ENCODE measurements around the gene CYTH3. TPM values are rescaled to one million over a fixed set of nuclear protein-coding genes. Genes with fewer than 3 reads are reported as not detected.
"Not testable (repeated sequence)": the region's sequence is repeated elsewhere in the genome, so short reads cannot be mapped to it uniquely, and the experiment has no call there.

Gene CYTH3
- polyA plus RNA-seq, 1 donor (not counting 4 experiments of a cell fraction or from before 2014, with no cell fraction given) = 28.4 TPM

GRCh38 chr7:6305330-6305729 is 32.9 kb upstream of the CYTH3 start:
- FAIRE-seq = no peak
- dilution Hi-C loops (cut with MboI; ENCODE audit: extremely low pct_ligation_motif_present, low sequenced_read_pairs) = no loop called here
- Histone ChIP-seq H3K4me1 (ENCODE audit: control insufficient read depth, extremely low read depth, insufficient read depth, low read length) (peaks cover 7% of the 10 kb centered on the region), H3K9me1 (ENCODE audit: control insufficient read depth, extremely low read depth, insufficient read depth, low read length) (no peaks in the 10 kb centered on the region), H3K9ac (ENCODE audit: control insufficient read depth, extremely low read depth, insufficient read depth, low read length) (no peak overlapping the region), H3K36me3 (ENCODE audit: control insufficient read depth in 2 of 2, extremely low read depth in 1 of 2, insufficient read depth in 2 of 2, low read length in 2 of 2) (no peaks in the 10 kb centered on the region), H4K20me1 (ENCODE audit: control insufficient read depth, extremely low read depth, insufficient read depth, low read length) (no peaks in the 10 kb centered on the region), H2AFZ (ENCODE audit: control insufficient read depth, low read length) (no peak overlapping the region), H3K27ac (ENCODE audit: control insufficient read depth, insufficient read depth, low read length) (no peak overlapping the region), H3K4me3 (ENCODE audit: control insufficient read depth in 2 of 3, extremely low read depth in 1 of 3, insufficient read depth in 2 of 3, low read depth in 1 of 3, low read length in 3 of 3) (no peak overlapping the region), H3K9me3 (ENCODE audit: control insufficient read depth, low read depth, low read length) (no peaks in the 10 kb centered on the region), H3K4me2 (ENCODE audit: control insufficient read depth, extremely low read depth, insufficient read depth, low read depth, low read length) (no peak overlapping the region), H3K27me3 (ENCODE audit: control insufficient read depth, extremely low read depth, insufficient read depth, low read length) (no peaks in the 10 kb centered on the region), H3K79me2 (ENCODE audit: control insufficient read depth, insufficient read depth, low read length) (no peaks in the 10 kb centered on the region)
- no peak for DNase-seq (ENCODE audit: low read depth, low spot score)
- TF ChIP-seq EZH2 (IDR thresholded peaks at IDR 0.05; ENCODE audit: low read length) = no peak
- TF ChIP-seq, protein P1, sequence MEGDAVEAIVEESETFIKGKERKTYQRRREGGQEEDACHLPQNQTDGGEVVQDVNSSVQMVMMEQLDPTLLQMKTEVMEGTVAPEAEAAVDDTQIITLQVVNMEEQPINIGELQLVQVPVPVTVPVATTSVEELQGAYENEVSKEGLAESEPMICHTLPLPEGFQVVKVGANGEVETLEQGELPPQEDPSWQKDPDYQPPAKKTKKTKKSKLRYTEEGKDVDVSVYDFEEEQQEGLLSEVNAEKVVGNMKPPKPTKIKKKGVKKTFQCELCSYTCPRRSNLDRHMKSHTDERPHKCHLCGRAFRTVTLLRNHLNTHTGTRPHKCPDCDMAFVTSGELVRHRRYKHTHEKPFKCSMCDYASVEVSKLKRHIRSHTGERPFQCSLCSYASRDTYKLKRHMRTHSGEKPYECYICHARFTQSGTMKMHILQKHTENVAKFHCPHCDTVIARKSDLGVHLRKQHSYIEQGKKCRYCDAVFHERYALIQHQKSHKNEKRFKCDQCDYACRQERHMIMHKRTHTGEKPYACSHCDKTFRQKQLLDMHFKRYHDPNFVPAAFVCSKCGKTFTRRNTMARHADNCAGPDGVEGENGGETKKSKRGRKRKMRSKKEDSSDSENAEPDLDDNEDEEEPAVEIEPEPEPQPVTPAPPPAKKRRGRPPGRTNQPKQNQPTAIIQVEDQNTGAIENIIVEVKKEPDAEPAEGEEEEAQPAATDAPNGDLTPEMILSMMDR (optimal IDR thresholded peaks at IDR 0.05 in 1 of 3, IDR thresholded peaks at IDR 0.05 in 1 of 3, conservative IDR thresholded peaks at IDR 0.05 in 1 of 3; ENCODE audit: extremely low read depth in 1 of 3, insufficient read depth in 2 of 3, low read length in 3 of 3) = no peak

- H3K27me3 ChIP-seq (ENCODE audit: control insufficient read depth, extremely low read depth, insufficient read depth, low read length); H3K4me3 ChIP-seq (ENCODE audit: control insufficient read depth in 2 of 3, extremely low read depth in 1 of 3, insufficient read depth in 2 of 3, low read depth in 1 of 3, low read length in 3 of 3); DNase-seq (ENCODE audit: low read depth, low spot score); H2AFZ ChIP-seq (ENCODE audit: control insufficient read depth, low read length); FAIRE-seq; H3K9me3 ChIP-seq (ENCODE audit: control insufficient read depth, low read depth, low read length); dilution Hi-C loops (cut with MboI; ENCODE audit: extremely low pct_ligation_motif_present, low sequenced_read_pairs); H3K9me1 ChIP-seq (ENCODE audit: control insufficient read depth, extremely low read depth, insufficient read depth, low read length); H3K27ac ChIP-seq (ENCODE audit: control insufficient read depth, insufficient read depth, low read length); H3K4me1 ChIP-seq (ENCODE audit: control insufficient read depth, extremely low read depth, insufficient read depth, low read length); H3K4me2 ChIP-seq (ENCODE audit: control insufficient read depth, extremely low read depth, insufficient read depth, low read depth, low read length); H3K79me2 ChIP-seq (ENCODE audit: control insufficient read depth, insufficient read depth, low read length); H3K9ac ChIP-seq (ENCODE audit: control insufficient read depth, extremely low read depth, insufficient read depth, low read length); H4K20me1 ChIP-seq (ENCODE audit: control insufficient read depth, extremely low read depth, insufficient read depth, low read length); H3K36me3 ChIP-seq (ENCODE audit: control insufficient read depth in 2 of 2, extremely low read depth in 1 of 2, insufficient read depth in 2 of 2, low read length in 2 of 2): not testable (repeated sequence)
Measured at GRCh38 chr7:6301446-6301845, 29.0 kb upstream of the CYTH3 start.

DNA sequence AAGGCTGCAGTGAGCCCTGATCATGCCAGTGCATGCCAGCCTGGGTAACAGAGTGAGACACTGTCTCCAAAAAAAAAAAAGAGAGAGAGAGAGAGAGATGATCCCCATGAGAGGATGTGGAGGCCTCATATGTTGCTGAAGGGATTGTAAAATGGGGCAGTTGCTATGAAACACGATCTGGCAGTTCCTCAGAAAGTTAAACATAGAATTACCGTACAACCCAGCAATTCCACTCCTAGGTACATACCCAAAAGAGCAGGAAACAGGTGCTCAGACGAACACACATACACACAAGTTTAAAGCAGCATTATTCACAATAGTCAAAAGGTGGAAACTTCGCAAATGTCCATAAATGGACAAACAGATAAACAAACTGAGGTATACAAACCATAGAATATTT is 27.4 kb upstream of the CYTH3 start:
- FAIRE-seq = no peak
- H3K27ac ChIP-seq (ENCODE audit: control insufficient read depth, insufficient read depth, low read length) = no peak overlapping the region
- no peaks in the 10 kb centered on the region for H3K4me1 ChIP-seq (ENCODE audit: control insufficient read depth, extremely low read depth, insufficient read depth, low read length)
- no peaks in the 10 kb centered on the region for H4K20me1 ChIP-seq (ENCODE audit: control insufficient read depth, extremely low read depth, insufficient read depth, low read length)
- no peaks in the 10 kb centered on the region for H3K9me3 ChIP-seq (ENCODE audit: control insufficient read depth, low read depth, low read length)
- H3K9ac ChIP-seq (ENCODE audit: control insufficient read depth, extremely low read depth, insufficient read depth, low read length) = no peak overlapping the region
- no peak for DNase-seq (ENCODE audit: low read depth, low spot score)
- H3K9me1 ChIP-seq (ENCODE audit: control insufficient read depth, extremely low read depth, insufficient read depth, low read length) = no peaks in the 10 kb centered on the region
- no peak overlapping the region for H3K4me2 ChIP-seq (ENCODE audit: control insufficient read depth, extremely low read depth, insufficient read depth, low read depth, low read length)
- H3K79me2 ChIP-seq (ENCODE audit: control insufficient read depth, insufficient read depth, low read length) = no peaks in the 10 kb centered on the region
- TF ChIP-seq, protein P1 (optimal IDR thresholded peaks at IDR 0.05 in 1 of 3, IDR thresholded peaks at IDR 0.05 in 1 of 3, conservative IDR thresholded peaks at IDR 0.05 in 1 of 3; ENCODE audit: extremely low read depth in 1 of 3, insufficient read depth in 2 of 3, low read length in 3 of 3) = no peak
- TF ChIP-seq EZH2 (IDR thresholded peaks at IDR 0.05; ENCODE audit: low read length) = no peak
- no peaks in the 10 kb centered on the region for H3K27me3 ChIP-seq (ENCODE audit: control insufficient read depth, extremely low read depth, insufficient read depth, low read length)
- no peaks in the 10 kb centered on the region for H3K36me3 ChIP-seq (ENCODE audit: control insufficient read depth in 2 of 2, extremely low read depth in 1 of 2, insufficient read depth in 2 of 2, low read length in 2 of 2)
- no peak overlapping the region for H2AFZ ChIP-seq (ENCODE audit: control insufficient read depth, low read length)
- dilution Hi-C loops (cut with MboI; ENCODE audit: extremely low pct_ligation_motif_present, low sequenced_read_pairs) = no loop called here
- H3K4me3 ChIP-seq (ENCODE audit: control insufficient read depth in 2 of 3, extremely low read depth in 1 of 3, insufficient read depth in 2 of 3, low read depth in 1 of 3, low read length in 3 of 3) = no peak overlapping the region
